ENCODE measurements around the gene EFR3B. TPM values are rescaled to one million over a fixed set of nuclear protein-coding genes. Genes with fewer than 3 reads are reported as not detected.

The EFR3B gene
- total RNA-seq, 3 donors from 2014 or later (not counting 1 experiment from before 2014, with no cell fraction given): 0.05 TPM; not detected in 2

GRCh38 chr2:25056098-25056821, 14.4 kb downstream of the EFR3B start:
- no peak overlapping the region for H3K4me3 ChIP-seq (ENCODE audit: low read length)
- intact Hi-C loops (cut with micrococcal nuclease): no loop called here

GRCh38 chr2:25062511-25062917, 20.6 kb downstream of the EFR3B start:
- ATAC-seq (no peak), DNase-seq (no peak)
- H3K4me3 ChIP-seq (ENCODE audit: low read length): no peak overlapping the region
- no peak for TF ChIP-seq CTCF (IDR thresholded peaks at IDR 0.05)
- H3K36me3 ChIP-seq (ENCODE audit: control insufficient read depth, insufficient read depth, low read length): no peaks in the 10 kb centered on the region
- H3K9me3 ChIP-seq (ENCODE audit: control insufficient read depth, insufficient read depth, low read length): no peaks in the 10 kb centered on the region
- peaks cover 3 to 4% of the 10 kb centered on the region in 2 donors for H3K9me3 Mint-ChIP-seq
- peaks cover 0 to 5% of the 10 kb centered on the region in 2 donors for H3K27me3 Mint-ChIP-seq (ENCODE audit: low read depth in 2 of 2)
- WGBS (ENCODE audit: insufficient coverage): 96% methylated on average over 11 of the region's 11 CpGs
- intact Hi-C loops (cut with micrococcal nuclease): no loop called here
- H3K36me3 Mint-ChIP-seq: no peaks in the 10 kb centered on the region
- no peaks in the 10 kb centered on the region for H3K27me3 ChIP-seq (ENCODE audit: control insufficient read depth, insufficient read depth, low read length)
- no peaks in the 10 kb centered on the region for H3K4me1 Mint-ChIP-seq
- no peak overlapping the region for H3K27ac Mint-ChIP-seq
- H3K27ac ChIP-seq (ENCODE audit: low read length): no peak overlapping the region
- no peaks in the 10 kb centered on the region for H3K4me1 ChIP-seq (ENCODE audit: control insufficient read depth, insufficient read depth, low read length)
- H3K4me3 Mint-ChIP-seq: no peak overlapping the region

More at GRCh38 chr2:25056098-25056821, 14.4 kb downstream of the EFR3B start:
- Histone ChIP-seq H3K27ac (ENCODE audit: low read length) (no peak overlapping the region), H3K27me3 (ENCODE audit: control insufficient read depth, insufficient read depth, low read length) (no peaks in the 10 kb centered on the region), H3K9me3 (ENCODE audit: control insufficient read depth, insufficient read depth, low read length) (no peaks in the 10 kb centered on the region), H3K36me3 (ENCODE audit: control insufficient read depth, insufficient read depth, low read length) (no peaks in the 10 kb centered on the region), H3K4me1 (ENCODE audit: control insufficient read depth, insufficient read depth, low read length) (no peaks in the 10 kb centered on the region)
- no peaks in the 10 kb centered on the region for H3K9me3 Mint-ChIP-seq
- peaks cover 0 to 1% of the 10 kb centered on the region in 2 donors for H3K27me3 Mint-ChIP-seq (ENCODE audit: low read depth in 2 of 2)
- ATAC-seq: no peak
- no peak overlapping the region for H3K4me3 Mint-ChIP-seq
- DNase-seq: no peak
- WGBS (ENCODE audit: insufficient coverage): 54% methylated on average over 6 of the region's 9 CpGs
- no peaks in the 10 kb centered on the region for H3K36me3 Mint-ChIP-seq
- TF ChIP-seq CTCF (IDR thresholded peaks at IDR 0.05): no peak
- no peak overlapping the region for H3K27ac Mint-ChIP-seq
- no peaks in the 10 kb centered on the region for H3K4me1 Mint-ChIP-seq

- H3K36me3 Mint-ChIP-seq: no peaks in the 10 kb centered on the region
- Histone ChIP-seq H3K36me3 (ENCODE audit: control insufficient read depth, insufficient read depth, low read length) (no peaks in the 10 kb centered on the region), H3K4me3 (ENCODE audit: low read length) (no peak overlapping the region), H3K9me3 (ENCODE audit: control insufficient read depth, insufficient read depth, low read length) (no peaks in the 10 kb centered on the region), H3K27me3 (ENCODE audit: control insufficient read depth, insufficient read depth, low read length) (no peaks in the 10 kb centered on the region), H3K4me1 (ENCODE audit: control insufficient read depth, insufficient read depth, low read length) (no peaks in the 10 kb centered on the region), H3K27ac (ENCODE audit: low read length) (no peak overlapping the region)
- 82% methylated on average over 10 of the region's 13 CpGs for WGBS (ENCODE audit: insufficient coverage)
- peaks cover 0 to 5% of the 10 kb centered on the region in 2 donors for H3K27me3 Mint-ChIP-seq (ENCODE audit: low read depth in 2 of 2)
- H3K9me3 Mint-ChIP-seq: peaks cover 3 to 4% of the 10 kb centered on the region in 2 donors
- DNase-seq (no peak), ATAC-seq (no peak)
- intact Hi-C loops (cut with micrococcal nuclease): no loop called here
- no peak for TF ChIP-seq CTCF (IDR thresholded peaks at IDR 0.05)
- no peak overlapping the region for H3K27ac Mint-ChIP-seq
- no peaks in the 10 kb centered on the region for H3K4me1 Mint-ChIP-seq
- no peak overlapping the region for H3K4me3 Mint-ChIP-seq
Measured at GRCh38 chr2:25063876-25064660, 22.2 kb downstream of the EFR3B start.
